NK-92 treated with Interleukin-12 subunit alpha and Interleukin-12 subunit beta, amount 100 ng/mL, for 24 hours (cell line): ENCODE measurements around the gene MPDZ.
"Not testable (repeated sequence)": the region's sequence is repeated elsewhere in the genome, so short reads cannot be mapped to it uniquely, and the experiment has no call there.

ENCODE experiments used
- DNase-seq: peaks from one replicate; lab custom pipeline; 2025; lab: John Stamatoyannopoulos, UW

Gene MPDZ

GRCh38 chr9:13264788-13265187 is 14.7 kb downstream of the MPDZ start:
- DNase-seq = no peak

GRCh38 chr9:13263511-13263910 is 16.0 kb downstream of the MPDZ start:
- no peak for DNase-seq

GRCh38 chr9:13252852-13253251 is 26.6 kb downstream of the MPDZ start:
- DNase-seq = no peak

GRCh38 chr9:13244181-13244580 is 35.3 kb downstream of the MPDZ start:
- DNase-seq = no peak

GRCh38 chr9:13241283-13241682 is 38.2 kb downstream of the MPDZ start:
- DNase-seq = no peak

GRCh38 chr9:13239660-13240059 is 39.8 kb downstream of the MPDZ start:
- DNase-seq = no peak

GRCh38 chr9:13239208-13239607 is 40.3 kb downstream of the MPDZ start:
- no peak for DNase-seq

GRCh38 chr9:13234932-13235331 is 44.6 kb downstream of the MPDZ start:
- DNase-seq = no peak

GRCh38 chr9:13228431-13228830 is 51.1 kb downstream of the MPDZ start:
- DNase-seq = no peak

GRCh38 chr9:13224366-13224765 is 55.1 kb downstream of the MPDZ start:
- no peak for DNase-seq

- not testable (repeated sequence) for DNase-seq
Observed at GRCh38 chr9:13222733-13223132, 56.8 kb downstream of the MPDZ start.

GRCh38 chr9:13221741-13222140 is 57.8 kb downstream of the MPDZ start:
- DNase-seq = no peak

- DNase-seq = no peak
Observed at GRCh38 chr9:13220837-13221236, 58.7 kb downstream of the MPDZ start.

GRCh38 chr9:13215791-13216554 is 63.5 kb downstream of the MPDZ start:
- DNase-seq = no peak

GRCh38 chr9:13213998-13214397 is 65.5 kb downstream of the MPDZ start:
- no peak for DNase-seq

- no peak for DNase-seq
Observed at GRCh38 chr9:13213337-13213736, 66.2 kb downstream of the MPDZ start.

GRCh38 chr9:13210306-13210705 is 69.2 kb downstream of the MPDZ start:
- DNase-seq = no peak

GRCh38 chr9:13209498-13209897 is 70.0 kb downstream of the MPDZ start:
- no peak for DNase-seq

GRCh38 chr9:13205824-13206223 is 73.7 kb downstream of the MPDZ start:
- no peak for DNase-seq

GRCh38 chr9:13190040-13190439 is 89.5 kb downstream of the MPDZ start:
- no peak for DNase-seq

- DNase-seq = no peak
Observed at GRCh38 chr9:13189362-13189761, 90.1 kb downstream of the MPDZ start.

- no peak for DNase-seq
Observed at GRCh38 chr9:13186774-13187173, 92.7 kb downstream of the MPDZ start.

- no peak for DNase-seq
Observed at GRCh38 chr9:13186091-13186490, 93.4 kb downstream of the MPDZ start.

- no peak for DNase-seq
Observed at GRCh38 chr9:13181652-13182051, 97.8 kb downstream of the MPDZ start.
